HepG2 (cell line): ENCODE measurements around the gene ANKRD40CL. TPM values are rescaled to one million over a fixed set of nuclear protein-coding genes. Genes with fewer than 3 reads are reported as not detected.

Experiments
- GABPB1 ChIP-seq: IDR thresholded peaks from 2 replicates; pipeline ENCODE4 v1.6.1; 2016; ENCODE audit warnings: mild to moderate bottlenecking, missing genetic modification reagents, moderate library complexity, missing compliant biosample characterization
- IKZF1 ChIP-seq: fragments of 450-650 bp; IDR thresholded peaks from 2 replicates; pipeline ENCODE4 v1.7.1; 2016
- JDP2 ChIP-seq: sonication (generic); formaldehyde crosslinking; IDR thresholded peaks from 2 replicates; pipeline ENCODE4 v1.8.1; 2022; ENCODE audit warnings: missing genetic modification reagents, borderline replicate concordance
- KDM1A ChIP-seq: IDR thresholded peaks from 2 replicates; pipeline ENCODE4 v1.6.1; 2016; ENCODE audit warnings: missing compliant biosample characterization
- KDM3A ChIP-seq: IDR thresholded peaks from 2 replicates; pipeline ENCODE4 v1.6.1; 2018; ENCODE audit warnings: low read depth, missing compliant biosample characterization
- PRPF4 ChIP-seq: fragments of 200-400 bp; formaldehyde crosslinking; IDR thresholded peaks from 2 replicates; pipeline ENCODE4 v1.6.1; 2016; ENCODE audit warnings: low read length, low read depth; ENCODE audit not compliant: poor library complexity, severe bottlenecking
- SOX6 ChIP-seq, 2 experiments: fragments of 450-650 bp in 1 of 2; sonication (generic) in 1 of 2; formaldehyde crosslinking in 1 of 2; IDR thresholded peaks; 2 replicates each; pipeline versions ENCODE4 v1.4.0 to v1.6.1; 2017 to 2020; ENCODE audit warnings: antibody characterized with exemption in 1 of 2, mild to moderate bottlenecking in 1 of 2, missing genetic modification reagents in 1 of 2
- ZBTB21 ChIP-seq: sonication (generic); formaldehyde crosslinking; IDR thresholded peaks from 2 replicates; pipeline ENCODE4 v1.4.0; 2020; ENCODE audit warnings: missing genetic modification reagents
- ZFAT ChIP-seq: sonication (generic); formaldehyde crosslinking; conservative IDR thresholded peaks from 2 replicates; pipeline ENCODE4 v1.8.1; 2023; ENCODE audit warnings: missing genetic modification reagents, inconsistent platforms
- ZIK1 ChIP-seq: sonication (generic); formaldehyde crosslinking; IDR thresholded peaks from 2 replicates; pipeline ENCODE4 v1.5.0; 2020; ENCODE audit warnings: mild to moderate bottlenecking, low read depth, missing genetic modification reagents, borderline replicate concordance
- polyA plus RNA-seq, 8 experiments: library from polyadenylated mRNA; depleted of rRNA in 3 of 8; stranded (reverse) in 7 of 8; unstranded in 1 of 8; fragments of >200 nt; fragmentation: Illumina TruSeq in 4 of 8; extraction: Trizol in 4 of 8; gene quantifications; 2 replicates each; pipeline versions ENCODE4 v1.2.1 to v1.2.3, GENCODE V29; 2011 to 2016; ENCODE audit warnings: low read depth in 4 of 8, missing spikeins in 1 of 8, mixed read lengths in 1 of 8; ENCODE audit not compliant: insufficient read depth in 1 of 8
- total RNA-seq, 5 experiments: library from RNA; depleted of rRNA; stranded (reverse); fragments of >200 nt; fragmentation: Illumina TruSeq; extraction: Trizol; gene quantifications; 2 replicates each; pipeline ENCODE4 v1.2.3, GENCODE V29; 2016; ENCODE audit warnings: low read depth in 1 of 5
- TF ChIP-seq, protein P1 (sequence below): IDR thresholded peaks from 2 replicates; pipeline ENCODE4 v1.6.1; 2016; ENCODE audit warnings: low read depth
- TF ChIP-seq, protein P2 (sequence below): sonication (generic); formaldehyde crosslinking; IDR thresholded peaks from 2 replicates; pipeline ENCODE4 v1.4.0; 2020; ENCODE audit warnings: missing genetic modification reagents, borderline replicate concordance
- TF ChIP-seq, protein P3 (sequence below): sonication (generic); formaldehyde crosslinking; IDR thresholded peaks from 2 replicates; pipeline ENCODE4 v1.5.0; 2020; ENCODE audit warnings: mild to moderate bottlenecking, missing genetic modification reagents
- TF ChIP-seq, protein P4 (sequence below): IDR thresholded peaks from 2 replicates; pipeline ENCODE4 v1.6.1; 2016; ENCODE audit warnings: control low read depth
- TF ChIP-seq, protein P5 (sequence below): sonication (generic); formaldehyde crosslinking; IDR thresholded peaks from 2 replicates; pipeline ENCODE4 v1.5.1; 2020; ENCODE audit warnings: mild to moderate bottlenecking, missing genetic modification reagents, borderline replicate concordance
- TF ChIP-seq, protein P6 (sequence below): sonication (generic); formaldehyde crosslinking; IDR thresholded peaks from 2 replicates; pipeline ENCODE4 v1.4.0; 2020; ENCODE audit warnings: missing genetic modification reagents, low read depth, mild to moderate bottlenecking, borderline replicate concordance

ANKRD40CL gene
- total and polyA plus RNA-seq, 2 of the 13 experiments (the other 11 are each of a cell fraction or from before 2014, with no cell fraction given), result 0.03 to 0.11 TPM

DNA sequence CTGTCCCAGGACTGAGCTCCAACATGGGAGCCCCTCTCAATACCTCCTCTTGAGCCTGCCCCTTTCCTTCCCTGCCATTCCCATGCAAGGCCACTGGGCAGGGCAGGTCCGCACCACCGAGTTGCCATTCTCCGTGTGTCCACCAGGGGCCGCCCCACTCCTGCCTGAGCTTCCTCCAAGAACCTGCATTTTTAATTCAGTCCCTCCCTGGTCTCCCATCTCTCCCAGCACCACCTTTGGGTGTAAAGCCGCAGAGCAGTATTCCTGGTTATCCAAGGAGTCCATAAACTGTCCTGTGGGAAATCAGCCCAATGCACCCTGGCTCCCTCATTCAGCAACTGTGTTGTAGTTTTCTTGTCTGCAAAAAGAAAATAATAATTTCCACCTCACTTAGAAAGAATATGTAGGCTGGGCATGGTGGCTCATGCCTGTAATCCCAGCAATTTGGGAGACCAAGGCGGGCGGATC lies 15.9 kb upstream of the ANKRD40CL start (continued):
- TF ChIP-seq ZBTB21 (CRISPR knock-in tag), result no peak
- peak; percentile 74; the same call in 1 of the 2 replicates for TF ChIP-seq KDM3A (CRISPR knock-in tag)
- TF ChIP-seq GABPB1, result peak; percentile 39; the same call in 1 of the 2 replicates
- TF ChIP-seq, protein P1, sequence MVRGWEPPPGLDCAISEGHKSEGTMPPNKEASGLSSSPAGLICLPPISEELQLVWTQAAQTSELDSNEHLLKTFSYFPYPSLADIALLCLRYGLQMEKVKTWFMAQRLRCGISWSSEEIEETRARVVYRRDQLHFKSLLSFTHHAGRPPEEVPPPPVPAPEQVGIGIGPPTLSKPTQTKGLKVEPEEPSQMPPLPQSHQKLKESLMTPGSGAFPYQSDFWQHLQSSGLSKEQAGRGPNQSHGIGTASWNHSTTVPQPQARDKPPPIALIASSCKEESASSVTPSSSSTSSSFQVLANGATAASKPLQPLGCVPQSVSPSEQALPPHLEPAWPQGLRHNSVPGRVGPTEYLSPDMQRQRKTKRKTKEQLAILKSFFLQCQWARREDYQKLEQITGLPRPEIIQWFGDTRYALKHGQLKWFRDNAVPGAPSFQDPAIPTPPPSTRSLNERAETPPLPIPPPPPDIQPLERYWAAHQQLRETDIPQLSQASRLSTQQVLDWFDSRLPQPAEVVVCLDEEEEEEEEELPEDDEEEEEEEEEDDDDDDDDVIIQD (CRISPR knock-in tag), result peak; percentile 33; the same call in 1 of the 2 replicates
- no peak for TF ChIP-seq ZIK1
- TF ChIP-seq, protein P2, sequence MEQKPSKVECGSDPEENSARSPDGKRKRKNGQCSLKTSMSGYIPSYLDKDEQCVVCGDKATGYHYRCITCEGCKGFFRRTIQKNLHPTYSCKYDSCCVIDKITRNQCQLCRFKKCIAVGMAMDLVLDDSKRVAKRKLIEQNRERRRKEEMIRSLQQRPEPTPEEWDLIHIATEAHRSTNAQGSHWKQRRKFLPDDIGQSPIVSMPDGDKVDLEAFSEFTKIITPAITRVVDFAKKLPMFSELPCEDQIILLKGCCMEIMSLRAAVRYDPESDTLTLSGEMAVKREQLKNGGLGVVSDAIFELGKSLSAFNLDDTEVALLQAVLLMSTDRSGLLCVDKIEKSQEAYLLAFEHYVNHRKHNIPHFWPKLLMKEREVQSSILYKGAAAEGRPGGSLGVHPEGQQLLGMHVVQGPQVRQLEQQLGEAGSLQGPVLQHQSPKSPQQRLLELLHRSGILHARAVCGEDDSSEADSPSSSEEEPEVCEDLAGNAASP (CRISPR knock-in tag), result 0 out of 2 replicates have a peak, but pooled peaks have one; percentile 63
- TF ChIP-seq SOX6 (IDR thresholded peaks at IDR 0.05), result no peak
- peak; percentile 53 for TF ChIP-seq SOX6 (CRISPR knock-in tag; IDR thresholded peaks at IDR 0.05)
- TF ChIP-seq, protein P3, sequence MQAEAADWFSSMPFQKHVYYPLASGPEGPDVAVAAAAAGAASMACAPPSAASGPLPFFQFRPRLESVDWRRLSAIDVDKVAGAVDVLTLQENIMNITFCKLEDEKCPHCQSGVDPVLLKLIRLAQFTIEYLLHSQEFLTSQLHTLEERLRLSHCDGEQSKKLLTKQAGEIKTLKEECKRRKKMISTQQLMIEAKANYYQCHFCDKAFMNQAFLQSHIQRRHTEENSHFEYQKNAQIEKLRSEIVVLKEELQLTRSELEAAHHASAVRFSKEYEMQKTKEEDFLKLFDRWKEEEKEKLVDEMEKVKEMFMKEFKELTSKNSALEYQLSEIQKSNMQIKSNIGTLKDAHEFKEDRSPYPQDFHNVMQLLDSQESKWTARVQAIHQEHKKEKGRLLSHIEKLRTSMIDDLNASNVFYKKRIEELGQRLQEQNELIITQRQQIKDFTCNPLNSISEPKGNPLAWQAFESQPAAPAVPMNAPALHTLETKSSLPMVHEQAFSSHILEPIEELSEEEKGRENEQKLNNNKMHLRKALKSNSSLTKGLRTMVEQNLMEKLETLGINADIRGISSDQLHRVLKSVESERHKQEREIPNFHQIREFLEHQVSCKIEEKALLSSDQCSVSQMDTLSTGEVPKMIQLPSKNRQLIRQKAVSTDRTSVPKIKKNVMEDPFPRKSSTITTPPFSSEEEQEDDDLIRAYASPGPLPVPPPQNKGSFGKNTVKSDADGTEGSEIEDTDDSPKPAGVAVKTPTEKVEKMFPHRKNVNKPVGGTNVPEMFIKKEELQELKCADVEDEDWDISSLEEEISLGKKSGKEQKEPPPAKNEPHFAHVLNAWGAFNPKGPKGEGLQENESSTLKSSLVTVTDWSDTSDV (CRISPR knock-in tag), result 0 out of 2 replicates have a peak, but pooled peaks have one; percentile 8
- TF ChIP-seq, protein P4, sequence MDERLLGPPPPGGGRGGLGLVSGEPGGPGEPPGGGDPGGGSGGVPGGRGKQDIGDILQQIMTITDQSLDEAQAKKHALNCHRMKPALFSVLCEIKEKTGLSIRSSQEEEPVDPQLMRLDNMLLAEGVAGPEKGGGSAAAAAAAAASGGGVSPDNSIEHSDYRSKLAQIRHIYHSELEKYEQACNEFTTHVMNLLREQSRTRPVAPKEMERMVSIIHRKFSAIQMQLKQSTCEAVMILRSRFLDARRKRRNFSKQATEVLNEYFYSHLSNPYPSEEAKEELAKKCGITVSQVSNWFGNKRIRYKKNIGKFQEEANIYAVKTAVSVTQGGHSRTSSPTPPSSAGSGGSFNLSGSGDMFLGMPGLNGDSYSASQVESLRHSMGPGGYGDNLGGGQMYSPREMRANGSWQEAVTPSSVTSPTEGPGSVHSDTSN (CRISPR knock-in tag), result no peak
- TF ChIP-seq, protein P5, sequence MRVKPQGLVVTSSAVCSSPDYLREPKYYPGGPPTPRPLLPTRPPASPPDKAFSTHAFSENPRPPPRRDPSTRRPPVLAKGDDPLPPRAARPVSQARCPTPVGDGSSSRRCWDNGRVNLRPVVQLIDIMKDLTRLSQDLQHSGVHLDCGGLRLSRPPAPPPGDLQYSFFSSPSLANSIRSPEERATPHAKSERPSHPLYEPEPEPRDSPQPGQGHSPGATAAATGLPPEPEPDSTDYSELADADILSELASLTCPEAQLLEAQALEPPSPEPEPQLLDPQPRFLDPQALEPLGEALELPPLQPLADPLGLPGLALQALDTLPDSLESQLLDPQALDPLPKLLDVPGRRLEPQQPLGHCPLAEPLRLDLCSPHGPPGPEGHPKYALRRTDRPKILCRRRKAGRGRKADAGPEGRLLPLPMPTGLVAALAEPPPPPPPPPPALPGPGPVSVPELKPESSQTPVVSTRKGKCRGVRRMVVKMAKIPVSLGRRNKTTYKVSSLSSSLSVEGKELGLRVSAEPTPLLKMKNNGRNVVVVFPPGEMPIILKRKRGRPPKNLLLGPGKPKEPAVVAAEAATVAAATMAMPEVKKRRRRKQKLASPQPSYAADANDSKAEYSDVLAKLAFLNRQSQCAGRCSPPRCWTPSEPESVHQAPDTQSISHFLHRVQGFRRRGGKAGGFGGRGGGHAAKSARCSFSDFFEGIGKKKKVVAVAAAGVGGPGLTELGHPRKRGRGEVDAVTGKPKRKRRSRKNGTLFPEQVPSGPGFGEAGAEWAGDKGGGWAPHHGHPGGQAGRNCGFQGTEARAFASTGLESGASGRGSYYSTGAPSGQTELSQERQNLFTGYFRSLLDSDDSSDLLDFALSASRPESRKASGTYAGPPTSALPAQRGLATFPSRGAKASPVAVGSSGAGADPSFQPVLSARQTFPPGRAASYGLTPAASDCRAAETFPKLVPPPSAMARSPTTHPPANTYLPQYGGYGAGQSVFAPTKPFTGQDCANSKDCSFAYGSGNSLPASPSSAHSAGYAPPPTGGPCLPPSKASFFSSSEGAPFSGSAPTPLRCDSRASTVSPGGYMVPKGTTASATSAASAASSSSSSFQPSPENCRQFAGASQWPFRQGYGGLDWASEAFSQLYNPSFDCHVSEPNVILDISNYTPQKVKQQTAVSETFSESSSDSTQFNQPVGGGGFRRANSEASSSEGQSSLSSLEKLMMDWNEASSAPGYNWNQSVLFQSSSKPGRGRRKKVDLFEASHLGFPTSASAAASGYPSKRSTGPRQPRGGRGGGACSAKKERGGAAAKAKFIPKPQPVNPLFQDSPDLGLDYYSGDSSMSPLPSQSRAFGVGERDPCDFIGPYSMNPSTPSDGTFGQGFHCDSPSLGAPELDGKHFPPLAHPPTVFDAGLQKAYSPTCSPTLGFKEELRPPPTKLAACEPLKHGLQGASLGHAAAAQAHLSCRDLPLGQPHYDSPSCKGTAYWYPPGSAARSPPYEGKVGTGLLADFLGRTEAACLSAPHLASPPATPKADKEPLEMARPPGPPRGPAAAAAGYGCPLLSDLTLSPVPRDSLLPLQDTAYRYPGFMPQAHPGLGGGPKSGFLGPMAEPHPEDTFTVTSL (CRISPR knock-in tag), result no peak
- no peak for TF ChIP-seq PRPF4
- TF ChIP-seq, protein P6, sequence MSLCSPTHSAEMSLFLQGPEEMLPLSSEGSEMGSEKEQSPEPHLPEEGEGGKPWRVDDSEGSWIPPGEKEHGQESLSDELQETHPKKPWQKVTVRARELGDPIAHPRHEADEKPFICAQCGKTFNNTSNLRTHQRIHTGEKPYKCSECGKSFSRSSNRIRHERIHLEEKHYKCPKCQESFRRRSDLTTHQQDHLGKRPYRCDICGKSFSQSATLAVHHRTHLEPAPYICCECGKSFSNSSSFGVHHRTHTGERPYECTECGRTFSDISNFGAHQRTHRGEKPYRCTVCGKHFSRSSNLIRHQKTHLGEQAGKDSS (CRISPR knock-in tag), result peak; percentile 34; the same call in 1 of the 2 replicates
- no peak for TF ChIP-seq IKZF1
- no peak for TF ChIP-seq JDP2
- TF ChIP-seq KDM1A, result no peak
- no peak for TF ChIP-seq ZFAT
